NK-92 treated with Interleukin-12 subunit alpha and Interleukin-12 subunit beta, amount 100 ng/mL, for 24 hours (cell line): ENCODE measurements around the gene GRIK3.

Source experiments
- DNase-seq: peaks from one replicate; lab custom pipeline; 2025; lab: John Stamatoyannopoulos, UW

GRIK3 gene

DNA sequence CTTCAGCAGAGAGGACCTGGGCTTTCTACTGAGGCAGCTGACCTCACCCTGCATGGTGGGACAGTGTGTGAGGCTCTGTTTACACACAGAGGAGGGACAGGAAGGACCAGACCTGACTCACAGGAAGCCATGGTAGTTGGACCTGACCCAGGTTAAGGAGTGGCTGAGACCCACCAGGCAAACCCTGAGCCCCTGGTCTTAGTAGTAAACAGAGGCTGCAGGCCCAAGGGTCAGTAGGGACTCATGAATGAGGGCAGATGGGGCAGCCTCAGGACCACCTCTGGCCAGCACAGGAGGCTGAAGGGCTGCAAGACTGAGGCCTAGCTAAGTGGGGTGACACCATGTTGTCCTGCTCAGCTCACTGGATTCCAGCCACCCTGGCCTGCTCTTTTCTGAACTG is 273.2 kb downstream of the GRIK3 start:
- no peak for DNase-seq

DNA sequence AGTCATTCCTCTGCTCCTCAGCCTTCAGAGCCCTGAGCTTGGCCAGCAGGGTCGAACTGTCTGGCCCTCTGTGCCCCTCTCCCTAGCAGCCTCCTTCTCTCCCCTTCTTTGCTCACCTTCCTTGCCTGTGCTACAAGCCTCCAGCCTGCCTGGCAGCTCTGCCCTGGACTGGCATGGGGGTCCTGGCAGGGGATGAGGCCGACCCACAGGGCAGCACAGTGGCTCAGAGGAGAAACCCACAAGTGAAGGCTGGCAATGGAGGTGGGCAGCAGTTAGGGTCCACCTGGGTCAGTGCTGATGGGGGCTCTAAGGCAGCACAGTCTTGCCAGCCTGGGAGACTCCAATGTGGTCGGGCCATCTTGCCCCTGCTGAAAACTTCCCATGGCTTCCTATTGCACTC is 274.2 kb downstream of the GRIK3 start:
- no peak for DNase-seq

DNA sequence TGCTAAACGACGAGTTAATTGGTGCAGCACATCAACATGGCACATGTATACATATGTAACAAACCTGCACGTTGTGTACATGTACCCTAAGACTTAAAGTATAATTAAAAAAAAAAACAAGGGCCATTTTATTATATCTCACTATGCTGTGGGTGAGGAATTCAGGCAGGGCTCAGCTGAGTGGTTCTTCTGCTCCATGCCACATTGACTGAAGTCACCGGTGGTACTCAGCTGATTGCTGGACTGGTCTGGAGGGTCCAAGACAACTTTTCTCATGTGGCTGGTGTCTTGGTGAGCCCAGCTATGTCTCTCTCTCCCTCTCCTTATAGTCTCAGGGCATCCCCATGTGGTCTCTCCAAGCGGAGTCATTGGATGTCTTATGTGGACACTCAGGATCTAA is 275.0 kb downstream of the GRIK3 start:
- DNase-seq, result no peak

DNA sequence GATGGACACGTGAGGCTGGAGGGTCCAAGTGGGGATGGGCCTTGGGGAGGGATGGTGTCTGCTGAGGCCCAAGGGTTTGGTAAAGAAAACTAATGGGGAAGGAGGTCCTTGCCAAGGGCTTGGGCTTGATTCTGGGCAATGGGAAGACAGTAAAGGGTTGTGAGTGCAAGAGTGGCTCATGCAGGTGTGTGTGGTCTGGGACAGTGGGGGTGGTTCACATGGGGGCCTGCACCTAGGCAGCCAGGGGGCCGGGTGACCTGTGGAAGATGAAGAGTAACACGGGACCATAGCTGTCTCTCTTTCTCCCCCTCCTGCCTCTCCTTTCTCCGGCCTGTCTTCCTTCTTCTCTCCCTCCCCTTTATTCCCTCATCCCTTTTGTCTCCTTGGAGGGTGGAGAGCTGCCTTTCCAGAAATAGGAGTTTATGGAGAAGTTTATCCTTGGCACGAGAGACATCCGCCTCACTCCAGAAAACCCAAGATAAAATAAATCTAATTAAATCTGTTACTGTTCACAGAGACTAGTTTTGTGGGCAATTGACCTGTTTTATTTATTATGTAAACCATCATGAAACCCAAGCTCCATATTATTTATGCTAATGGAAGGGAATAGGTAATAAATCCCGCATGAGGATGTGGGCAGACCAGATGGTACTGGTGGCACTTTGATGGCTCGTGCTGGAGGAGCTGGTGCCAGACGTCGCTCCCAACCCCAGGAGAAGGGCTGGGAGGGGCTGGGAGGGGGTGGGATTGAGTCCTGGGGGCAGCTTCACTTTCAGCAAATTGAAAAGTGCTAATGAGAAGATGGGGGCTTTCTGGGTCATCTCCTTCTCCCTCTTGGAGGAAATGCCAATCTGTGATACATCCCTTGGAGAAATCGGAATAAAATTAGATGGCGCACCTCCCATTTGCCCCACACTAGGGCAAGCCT is 278.7 kb downstream of the GRIK3 start:
- no peak for DNase-seq

DNA sequence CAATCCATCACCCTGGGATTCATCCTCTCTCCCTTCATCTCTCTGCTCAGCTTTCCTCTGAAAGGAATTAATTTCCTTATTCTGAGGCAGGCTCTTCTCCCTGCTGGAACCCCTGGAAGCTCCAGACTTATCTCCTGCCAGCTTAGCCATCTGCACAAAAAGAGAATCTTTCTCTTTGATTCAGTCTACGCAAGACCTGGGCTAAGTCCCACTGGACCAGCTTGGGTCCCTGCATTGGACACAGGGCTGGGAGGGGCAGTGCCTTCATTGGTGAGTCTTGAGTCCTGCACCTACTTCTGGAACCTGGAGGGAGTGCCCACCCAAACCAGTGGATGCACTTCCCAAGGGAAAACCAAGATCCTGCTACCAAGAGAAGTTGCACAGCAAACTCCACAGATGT is 279.9 kb downstream of the GRIK3 start:
- no peak for DNase-seq

DNA sequence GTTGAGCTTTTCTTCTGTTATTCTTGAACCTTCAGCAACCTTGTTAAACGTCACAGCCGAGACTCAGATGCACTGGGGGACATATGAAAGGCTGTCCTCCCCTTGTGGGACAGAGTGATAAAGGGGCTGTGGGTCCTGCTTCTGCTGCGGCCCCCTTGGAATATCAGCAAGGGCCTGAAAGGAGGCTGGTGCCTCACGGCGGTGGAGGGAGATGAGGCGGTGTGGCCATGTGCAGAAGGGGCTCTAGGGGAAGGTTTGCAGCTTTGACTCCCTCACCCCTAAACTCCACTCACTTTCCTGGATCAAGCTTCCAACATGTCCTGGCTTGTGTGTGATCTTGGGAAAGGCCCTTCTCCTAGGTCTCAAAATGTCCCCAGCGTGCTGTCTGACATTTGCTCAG is 280.9 kb downstream of the GRIK3 start:
- DNase-seq, result no peak

DNA sequence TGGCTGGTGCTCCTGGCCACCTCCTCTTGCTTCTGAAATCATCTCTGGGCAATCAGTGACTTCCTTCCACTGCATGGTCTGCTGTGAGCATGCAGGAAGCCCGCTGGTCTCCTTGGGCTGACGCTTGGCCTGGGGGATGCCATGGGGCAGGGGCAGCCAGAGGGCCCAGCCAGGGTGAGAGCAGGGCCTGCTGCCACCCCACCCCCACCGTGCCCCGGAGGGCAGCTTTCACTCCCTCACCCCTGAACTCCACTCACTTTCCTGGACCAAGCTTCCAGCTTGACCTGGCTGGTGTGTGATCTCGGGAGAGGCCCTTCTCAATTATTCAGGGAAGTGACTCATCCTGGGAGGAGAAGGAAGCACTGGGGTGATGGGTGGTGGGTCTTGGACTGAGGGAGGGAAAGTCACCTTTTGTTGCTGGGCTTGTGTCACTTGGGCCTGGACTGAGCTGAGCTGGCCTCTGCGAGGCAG is 281.4 kb downstream of the GRIK3 start:
- DNase-seq, result no peak

DNA sequence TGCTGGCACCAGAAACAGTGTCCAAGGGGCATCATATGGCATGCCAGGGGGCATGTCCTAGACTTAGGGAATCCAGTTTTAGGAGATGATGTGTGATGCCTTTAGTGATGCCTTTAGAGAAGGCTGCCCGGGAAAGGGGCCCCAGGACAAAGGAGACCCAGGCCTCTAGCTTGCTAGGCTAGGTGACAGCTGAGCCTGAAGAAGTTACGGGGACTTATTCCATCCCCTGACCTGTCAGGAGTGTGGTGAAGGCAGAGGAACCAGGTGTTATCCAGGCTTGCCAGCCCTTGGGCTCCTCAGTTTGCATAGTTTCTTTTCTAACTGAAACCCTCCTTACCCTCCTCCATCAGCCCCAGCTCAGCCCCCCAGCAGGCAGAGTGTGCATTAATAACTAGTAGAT is 281.9 kb downstream of the GRIK3 start:
- DNase-seq, result no peak

DNA sequence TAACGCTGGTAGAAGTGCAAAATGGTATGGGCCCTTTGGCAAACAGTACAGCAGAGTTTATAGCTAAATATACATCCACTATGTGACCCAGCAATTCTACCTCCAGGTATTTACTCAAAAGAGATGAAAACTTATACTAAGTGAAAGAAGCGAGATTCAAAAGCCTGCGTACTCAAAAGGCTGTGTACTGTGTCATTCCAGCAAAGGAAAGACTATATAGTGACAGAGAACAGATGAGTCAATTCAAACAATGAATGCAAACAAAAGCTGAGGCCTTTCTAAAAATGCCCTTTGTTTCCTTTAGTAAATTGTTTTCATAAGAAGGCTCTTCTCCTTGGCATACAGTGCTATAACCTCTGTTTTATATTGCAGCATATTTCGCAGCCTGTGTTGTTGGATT is 282.8 kb downstream of the GRIK3 start:
- DNase-seq, result no peak

DNA sequence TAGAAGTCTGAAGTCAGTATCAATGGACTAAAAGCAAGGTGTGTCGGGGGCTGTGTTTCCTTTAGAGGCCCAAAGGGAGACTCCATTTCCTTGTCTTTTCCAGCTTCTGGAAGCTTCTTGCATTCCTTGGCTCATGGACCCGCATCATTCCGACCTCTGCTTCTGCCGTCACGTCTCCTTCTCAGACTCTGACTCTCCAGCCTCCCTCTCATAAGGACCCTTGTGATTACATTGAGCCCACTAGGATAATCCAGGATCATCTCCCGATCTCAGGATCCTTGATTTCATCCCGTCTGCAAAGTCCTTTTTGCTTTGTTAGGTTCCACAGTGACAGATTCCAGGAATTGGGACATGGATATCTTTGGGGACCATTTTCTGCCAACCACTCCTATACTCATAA is 285.8 kb downstream of the GRIK3 start:
- DNase-seq, result no peak
